Endometrium (tissue), 2 donors: ENCODE data around the gene GOLGA6A.
"Not testable (repeated sequence)": the region's sequence is repeated elsewhere in the genome, so short reads cannot be mapped to it uniquely, and the experiment has no call there.

Experiments used
- FAIRE-seq: peaks from 2 replicates; lab custom pipeline; 2012; peaks lifted over from hg19 to GRCh38; lab: Jason Lieb, UNC
- donor health status: control.
- donor health status: control.

The GOLGA6A gene

DNA sequence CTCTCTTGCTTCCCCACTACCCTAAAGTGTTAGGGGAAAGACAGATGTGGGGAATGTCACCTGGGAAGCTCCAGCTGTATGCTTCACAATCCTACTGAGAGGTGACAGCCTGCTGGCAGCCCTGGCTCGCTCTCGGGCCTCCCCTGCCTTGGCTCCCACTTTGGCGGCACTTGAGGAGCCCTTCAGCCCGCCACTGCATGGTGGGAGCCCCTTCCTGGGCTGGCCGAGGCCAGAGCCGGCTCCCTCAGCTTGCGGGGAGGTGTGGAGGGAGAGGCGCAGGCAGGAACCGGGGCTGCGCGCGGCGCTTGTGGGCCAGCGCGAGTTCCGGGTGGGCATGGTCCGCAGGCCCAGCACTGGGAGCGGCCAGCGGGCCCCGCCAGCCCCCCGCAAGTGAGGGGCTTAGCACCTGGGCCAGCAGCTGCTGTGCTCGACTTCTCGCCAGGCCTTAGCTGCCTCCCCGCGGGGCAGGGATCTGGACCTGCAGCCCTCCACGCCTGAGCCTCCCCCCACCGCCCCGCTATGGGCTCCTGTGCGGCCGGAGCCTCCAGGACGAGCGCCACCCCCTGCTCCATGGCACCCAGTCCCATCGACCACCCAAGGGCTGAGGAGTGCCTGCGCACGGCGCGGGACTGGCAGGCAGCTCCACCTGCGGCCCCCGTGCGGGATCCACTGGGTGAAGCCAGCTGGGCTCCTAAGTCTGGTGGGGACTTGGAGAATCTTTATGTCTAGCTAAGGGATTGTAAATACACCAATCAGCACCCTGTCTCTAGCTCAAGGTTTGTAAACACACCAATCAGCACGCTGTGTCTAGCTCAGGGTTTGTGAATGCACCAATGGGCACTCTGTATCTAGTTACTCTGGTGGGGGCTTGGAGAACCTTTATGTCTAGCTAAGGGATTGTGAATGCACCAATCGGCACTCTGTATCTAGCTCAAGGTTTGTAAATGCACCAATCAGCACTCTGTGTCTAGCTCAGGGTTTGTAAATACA, 29.8 kb downstream of the GOLGA6A start:
- FAIRE-seq: not testable (repeated sequence)

DNA sequence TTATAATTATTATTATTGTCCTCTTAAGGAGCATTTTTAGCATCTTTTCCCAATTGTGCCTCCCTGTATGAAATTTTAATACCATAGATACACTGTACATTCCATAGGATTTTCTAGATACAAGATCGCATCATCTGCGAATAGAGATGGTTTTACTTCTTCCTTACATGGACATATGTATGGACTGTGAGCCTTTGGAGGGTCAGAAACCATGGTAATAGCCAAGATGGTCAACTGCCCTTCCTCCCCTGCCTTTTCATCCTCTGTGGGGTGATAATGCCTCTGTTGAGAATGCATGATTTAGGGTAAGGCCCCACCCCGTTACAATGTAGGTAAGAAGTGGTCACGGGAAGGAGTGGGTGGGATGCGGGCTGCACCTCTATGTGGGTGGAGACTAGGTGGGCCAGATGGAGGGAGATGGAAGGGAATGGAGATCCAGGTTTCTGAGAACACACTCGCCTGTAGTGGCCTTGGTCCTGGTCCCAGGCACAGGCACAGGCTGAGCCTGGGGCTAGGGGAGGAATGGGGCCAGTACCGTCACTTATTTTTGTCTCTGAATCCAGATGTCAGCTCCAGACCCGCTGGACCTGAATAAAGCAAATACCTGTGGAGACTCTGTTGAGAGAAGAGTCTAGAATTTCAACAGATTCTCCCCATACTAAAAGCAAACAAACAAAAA, 31.7 kb downstream of the GOLGA6A start:
- no peak for FAIRE-seq

DNA sequence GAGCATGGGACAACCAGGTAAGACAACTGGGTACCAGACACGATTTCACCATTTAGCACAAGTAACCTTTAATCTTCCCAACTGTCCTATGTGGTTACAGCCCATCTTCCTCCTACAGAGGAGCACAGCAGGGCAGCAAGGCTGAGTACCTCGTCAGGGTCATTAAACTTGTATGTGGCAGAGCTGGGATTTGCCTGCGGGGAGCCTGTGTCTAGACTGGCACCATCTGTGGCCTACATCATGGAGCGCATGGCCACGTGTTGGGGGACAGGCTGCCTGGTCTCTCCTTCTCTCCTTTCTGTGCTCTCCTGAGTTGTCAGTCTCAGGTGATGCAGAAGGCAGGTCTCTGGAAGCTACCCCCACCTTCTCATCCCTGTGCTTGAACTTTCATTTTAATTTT, 32.2 kb downstream of the GOLGA6A start:
- FAIRE-seq: no peak

DNA sequence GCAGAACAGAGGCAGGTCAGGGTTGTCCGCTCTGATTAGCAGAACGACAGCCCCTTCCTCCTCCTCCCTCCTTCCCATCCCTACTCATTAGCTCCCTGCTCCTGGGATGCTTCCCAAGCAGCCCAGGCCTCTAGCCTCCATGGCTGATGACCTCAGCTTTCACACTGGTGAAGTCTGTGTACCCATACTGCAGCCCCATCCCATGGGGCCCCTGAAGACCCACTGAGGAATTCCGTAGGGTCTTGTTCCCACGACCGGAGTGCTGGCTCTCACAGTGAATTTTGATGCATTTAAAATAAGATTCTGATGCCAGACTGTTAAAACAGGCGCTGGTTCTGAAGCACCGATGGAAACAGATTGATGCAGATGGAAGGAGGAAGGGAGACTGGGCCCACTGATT, 36.1 kb downstream of the GOLGA6A start:
- no peak for FAIRE-seq

DNA sequence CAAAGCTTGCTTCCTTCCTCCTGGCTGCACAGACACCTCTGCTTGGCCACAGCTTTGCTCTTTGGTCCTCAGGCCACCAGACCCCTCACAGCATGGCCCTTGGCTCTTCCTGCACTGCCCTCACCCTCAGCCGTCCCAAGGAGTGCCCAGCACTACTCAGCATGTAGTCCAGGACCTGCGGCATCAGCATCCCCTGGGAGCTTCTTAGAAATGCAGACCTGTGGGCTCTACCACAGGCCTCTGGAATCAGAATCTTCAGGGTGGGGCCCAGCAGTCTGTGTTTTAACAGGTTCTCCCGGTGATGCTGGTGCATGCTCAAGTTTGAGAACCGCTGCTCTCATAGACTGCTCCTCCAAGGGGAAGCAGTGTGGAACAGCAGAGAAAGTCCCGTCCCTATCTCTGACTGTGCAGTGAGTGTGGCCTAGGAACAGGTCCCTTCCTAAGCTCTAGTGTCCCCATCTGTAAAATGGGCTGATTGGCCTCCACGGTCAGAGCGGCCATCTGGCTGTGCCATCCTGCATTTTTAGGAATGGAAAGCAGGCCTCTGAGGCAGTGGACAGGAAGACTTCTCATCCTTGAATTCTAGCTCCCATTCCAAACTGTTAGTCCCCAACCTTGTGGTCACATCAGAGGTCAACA, 36.6 kb downstream of the GOLGA6A start:
- no peak for FAIRE-seq

DNA sequence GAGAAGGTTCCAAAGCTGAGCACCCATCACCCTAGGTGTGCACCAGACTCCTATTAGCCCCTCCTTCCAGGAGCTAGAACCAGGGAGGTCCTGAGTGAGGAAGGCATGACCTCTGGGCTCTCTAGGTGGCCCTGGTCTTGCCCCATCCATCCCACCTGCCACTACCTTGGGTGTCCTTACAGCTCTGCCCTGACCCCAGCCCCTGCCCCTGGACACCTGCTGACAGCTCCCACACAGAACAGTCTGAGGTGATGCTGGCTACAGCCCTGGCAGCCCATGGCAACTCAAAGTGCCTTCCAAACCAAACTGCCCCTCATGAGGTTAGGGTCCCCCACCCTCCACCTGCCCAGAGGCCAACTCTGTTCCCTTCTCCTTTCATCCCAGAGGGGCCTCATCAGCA, 37.2 kb downstream of the GOLGA6A start:
- FAIRE-seq: no peak

DNA sequence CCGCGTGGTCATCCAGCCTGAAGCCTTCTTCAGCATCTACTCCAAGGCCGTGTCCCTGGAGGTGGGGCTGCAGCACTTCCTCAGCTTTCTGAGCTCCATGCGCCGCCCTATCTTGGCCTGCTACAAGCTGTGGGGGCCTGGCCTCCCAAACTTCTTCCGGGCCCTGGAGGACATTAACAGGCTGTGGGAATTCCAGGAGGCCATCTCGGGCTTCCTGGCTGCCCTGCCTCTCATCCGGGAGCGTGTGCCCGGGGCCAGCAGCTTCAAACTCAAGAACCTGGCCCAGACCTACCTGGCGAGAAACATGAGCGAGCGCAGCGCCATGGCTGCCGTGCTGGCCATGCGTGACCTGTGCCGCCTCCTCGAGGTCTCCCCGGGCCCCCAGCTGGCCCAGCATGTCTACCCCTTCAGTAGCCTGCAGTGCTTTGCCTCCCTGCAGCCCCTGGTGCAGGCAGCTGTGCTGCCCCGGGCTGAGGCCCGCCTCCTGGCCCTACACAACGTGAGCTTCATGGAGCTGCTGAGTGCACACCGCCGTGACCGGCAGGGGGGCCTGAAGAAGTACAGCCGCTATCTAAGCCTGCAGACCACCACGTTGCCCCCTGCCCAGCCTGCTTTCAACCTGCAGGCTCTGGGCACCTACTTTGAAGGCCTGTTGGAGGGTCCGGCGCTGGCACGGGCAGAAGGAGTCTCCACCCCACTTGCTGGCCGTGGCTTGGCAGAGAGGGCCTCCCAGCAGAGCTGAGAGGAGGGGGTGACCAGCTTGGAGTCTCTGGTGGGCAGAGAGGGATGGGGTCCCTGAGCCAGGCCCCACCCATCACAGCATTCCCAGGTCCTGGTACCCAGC, 37.9 kb downstream of the GOLGA6A start:
- FAIRE-seq: no peak

DNA sequence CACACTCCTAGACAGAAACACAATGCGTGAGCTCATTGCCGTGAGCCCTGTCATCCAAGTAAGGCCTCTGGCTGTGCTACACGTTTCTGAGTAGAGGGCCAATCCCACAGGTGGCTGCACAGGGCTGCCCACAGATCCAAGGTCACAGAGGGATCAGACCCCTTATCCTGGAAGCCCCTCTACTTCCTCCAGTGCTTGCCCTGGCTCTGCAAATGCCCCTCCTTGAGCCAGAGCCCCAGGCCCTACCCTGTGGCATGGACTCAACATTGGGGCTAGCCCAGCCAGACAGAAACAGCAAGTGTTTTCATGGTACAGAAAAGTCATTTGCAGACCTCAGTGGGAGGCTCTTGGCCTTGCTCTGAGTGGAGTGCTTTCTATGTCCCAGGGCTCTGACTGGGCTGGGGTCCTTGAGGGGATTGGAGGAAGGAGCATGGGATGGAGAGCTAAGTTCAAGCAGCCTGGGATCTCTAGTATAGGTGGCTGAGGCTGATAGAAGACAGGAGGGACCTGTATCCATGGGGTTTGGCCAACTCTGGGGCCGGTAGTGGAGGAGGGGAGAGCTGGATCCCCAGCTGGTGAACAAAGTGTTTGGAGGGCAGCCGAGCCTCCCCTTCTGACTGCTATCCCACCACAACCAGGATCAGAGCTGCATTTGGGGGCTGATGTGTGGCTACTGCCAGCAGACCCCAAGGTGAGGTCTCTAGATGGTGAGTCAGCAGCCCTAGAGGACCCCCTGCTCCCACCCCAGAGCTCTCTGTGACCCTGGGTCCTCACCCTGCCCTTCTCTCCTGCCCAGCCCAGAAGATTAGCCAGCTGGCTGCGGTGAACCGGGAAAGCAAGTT, 38.7 kb downstream of the GOLGA6A start:
- FAIRE-seq: no peak

DNA sequence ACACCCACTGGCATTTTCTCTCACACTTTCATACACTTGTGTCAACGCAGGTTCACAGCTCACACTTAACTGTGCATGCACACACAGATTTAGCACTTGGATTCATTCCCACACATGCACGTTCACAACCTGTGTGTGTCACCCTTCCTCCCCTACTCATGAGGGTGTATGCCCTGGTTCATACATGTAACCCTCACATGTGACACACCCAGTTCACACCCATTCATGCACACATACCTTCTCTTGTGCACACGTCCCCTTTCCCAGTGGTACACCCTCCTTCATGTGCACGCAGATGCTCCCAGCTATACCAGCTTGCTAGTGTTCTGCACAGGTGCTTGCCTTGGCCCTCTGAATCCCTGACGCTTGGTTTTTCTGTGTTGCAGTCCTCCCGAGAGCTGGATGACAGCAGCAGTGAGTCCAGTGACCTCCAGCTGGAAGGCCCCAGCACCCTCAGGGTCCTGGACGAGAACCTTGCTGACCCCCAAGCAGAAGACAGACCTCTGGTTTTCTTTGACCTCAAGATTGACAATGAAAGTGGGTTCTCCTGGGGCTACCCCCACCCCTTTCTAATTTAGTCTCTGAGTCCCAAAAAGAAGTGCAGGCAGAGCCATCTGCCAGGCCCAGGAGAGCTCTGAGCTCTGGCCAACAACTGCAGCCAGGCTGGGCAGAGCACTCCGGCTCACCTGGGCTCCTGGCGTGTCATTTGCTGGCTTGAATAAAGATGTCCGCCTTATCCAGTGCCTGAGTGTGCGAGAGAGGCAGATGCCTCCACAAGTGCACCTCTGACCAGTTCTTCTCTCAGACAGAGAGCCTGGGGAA, 39.5 kb downstream of the GOLGA6A start:
- no peak for FAIRE-seq

DNA sequence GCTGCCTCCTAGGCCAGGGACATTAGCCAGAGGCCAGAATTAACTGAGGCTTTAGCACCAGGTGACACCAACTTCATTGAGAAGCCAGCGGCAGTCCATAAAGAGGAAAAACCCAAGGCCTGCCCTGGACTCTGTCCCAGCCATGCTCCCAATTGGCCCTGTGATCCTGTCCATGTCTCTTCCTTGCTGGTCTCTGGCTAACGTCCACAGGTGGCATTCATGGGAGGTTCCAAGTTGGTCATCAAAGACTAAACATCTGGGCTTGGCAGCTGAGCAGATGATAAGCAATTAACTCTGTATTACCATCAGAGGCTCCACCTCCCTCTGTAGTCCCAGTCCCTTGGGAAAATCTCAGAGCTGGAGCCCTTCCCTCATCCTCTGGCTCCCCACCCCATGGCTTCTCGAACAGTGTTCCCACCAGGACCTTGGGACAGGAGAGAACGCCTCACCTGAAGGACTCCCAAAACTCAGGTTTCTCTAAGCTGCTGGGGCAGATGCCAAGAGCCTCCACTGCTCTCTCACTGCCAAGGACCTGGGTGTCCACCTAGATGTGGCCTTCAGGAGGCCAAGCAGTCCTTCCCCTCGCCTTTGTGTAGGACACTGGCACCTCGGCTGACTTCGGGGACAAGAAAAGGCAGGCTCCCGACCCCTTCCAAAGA, 40.4 kb downstream of the GOLGA6A start:
- FAIRE-seq: no peak

DNA sequence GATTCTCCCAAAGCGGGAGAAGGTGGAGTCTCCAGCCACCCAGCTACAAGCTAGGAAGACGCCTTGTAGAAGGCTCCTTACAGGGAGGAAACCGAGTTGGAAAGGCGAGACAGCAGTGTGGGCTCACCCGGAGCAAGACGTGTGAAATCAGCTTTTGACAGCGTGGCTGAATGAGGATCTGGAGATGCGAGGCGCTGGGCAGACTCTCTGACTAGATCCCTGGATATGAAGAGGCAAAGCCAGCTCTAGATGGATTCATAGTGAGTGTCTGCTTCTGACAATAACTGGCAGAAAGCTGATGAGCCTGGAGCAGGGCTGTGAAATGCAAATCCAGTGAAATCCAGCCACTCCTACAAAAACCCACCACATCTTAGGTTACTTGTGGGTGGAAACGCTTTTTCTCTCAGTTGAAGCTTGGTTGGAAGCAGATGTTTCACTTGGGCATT, 41.0 kb downstream of the GOLGA6A start:
- no peak for FAIRE-seq

DNA sequence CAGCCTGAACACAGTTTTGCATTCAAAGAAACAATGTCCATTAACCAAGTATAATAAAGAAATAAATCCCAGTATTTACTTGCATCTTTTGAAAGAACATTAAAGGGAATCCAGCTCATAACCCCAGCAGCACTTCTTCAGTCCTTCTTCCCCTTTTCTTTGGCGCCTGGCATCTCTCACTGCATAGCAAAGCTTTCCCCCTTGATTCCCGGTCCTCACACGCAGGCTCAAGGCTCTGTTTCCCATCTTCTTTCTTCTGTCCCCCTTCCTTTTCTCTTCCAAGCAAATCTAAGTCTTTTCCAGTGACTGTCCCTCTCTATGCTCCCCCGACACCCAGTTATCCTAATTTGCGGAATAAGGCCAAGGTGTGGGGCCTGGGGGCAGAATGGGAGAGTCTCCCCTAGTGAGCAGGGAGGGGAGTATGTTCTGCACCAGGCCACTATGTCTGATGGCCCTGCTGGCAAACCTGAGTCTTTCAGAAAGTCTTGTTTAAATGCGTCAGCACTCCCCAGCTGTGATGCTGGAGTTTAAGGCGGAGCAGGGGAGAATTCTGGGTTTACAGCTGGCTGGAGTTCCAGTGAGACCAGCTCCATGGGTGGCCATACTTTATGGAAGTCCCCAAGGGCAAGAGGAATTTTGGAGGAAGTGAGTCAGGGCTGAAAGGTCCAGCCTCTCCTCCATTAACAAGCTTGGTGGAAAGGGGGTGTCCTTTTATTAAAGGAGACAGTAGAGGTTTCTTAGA, 42.1 kb downstream of the GOLGA6A start:
- FAIRE-seq: peak; percentile 63

DNA sequence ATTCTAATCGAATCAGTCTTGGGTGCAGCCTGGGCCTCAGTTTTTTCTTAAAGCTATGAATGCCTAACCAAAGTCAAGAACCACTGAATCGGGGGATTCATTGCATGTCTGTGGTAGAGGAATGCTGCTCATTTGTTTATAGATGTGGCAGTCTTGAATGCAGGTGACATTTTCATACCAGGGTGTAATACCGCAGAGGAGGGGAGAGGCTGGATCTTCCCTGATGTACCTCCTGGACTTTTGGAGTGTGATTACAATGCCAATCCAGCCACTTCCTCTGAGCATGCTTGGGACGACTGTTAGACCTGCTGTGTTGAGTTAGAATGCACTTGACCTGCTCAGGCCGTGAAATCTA, 42.7 kb downstream of the GOLGA6A start:
- no peak for FAIRE-seq

DNA sequence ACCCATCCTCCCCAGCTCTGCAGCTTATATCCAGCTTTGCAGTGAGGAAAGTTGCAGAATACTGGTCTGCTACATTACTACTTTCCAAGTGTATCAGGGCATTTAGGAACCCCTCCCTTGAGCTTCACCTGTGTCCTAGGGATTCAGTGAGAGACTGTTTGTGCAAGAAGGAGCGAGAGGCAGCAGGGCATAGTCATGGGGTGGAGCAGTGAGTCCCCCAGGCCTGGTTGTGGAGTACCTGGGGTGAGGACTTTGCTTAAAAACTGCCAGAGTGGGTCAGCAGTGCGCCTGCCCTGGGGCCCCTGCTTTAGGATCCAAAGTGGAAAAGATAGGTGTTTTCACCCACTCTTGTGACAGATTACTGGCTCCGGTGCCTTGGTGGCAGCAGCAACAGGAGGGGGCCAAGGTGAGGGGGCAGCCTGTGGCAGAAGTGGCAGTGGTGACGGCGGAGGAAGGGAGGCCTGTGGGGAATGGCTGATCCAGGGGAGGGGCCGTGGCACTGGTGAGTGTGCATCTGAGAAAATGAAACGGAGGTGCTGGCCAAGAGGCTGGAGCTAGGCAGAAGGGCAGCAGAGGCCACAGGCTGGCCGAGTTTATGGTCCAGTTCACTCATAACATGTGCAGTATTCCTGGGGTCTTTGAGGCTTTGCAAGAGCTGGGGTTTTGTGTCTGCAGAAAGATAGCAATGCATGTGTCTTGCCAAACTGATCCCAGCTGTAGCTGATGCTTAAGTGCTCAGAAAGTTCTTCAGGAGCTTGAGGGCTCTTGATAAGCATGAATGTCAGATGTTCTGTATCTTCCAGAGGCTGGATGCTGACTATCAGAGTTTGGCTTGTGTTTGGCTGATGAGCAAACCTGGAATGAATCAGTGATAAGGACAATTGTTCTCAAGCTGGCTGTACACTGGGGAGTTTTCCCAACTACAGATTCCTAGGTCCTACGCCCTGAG, 43.4 kb downstream of the GOLGA6A start:
- no peak for FAIRE-seq

DNA sequence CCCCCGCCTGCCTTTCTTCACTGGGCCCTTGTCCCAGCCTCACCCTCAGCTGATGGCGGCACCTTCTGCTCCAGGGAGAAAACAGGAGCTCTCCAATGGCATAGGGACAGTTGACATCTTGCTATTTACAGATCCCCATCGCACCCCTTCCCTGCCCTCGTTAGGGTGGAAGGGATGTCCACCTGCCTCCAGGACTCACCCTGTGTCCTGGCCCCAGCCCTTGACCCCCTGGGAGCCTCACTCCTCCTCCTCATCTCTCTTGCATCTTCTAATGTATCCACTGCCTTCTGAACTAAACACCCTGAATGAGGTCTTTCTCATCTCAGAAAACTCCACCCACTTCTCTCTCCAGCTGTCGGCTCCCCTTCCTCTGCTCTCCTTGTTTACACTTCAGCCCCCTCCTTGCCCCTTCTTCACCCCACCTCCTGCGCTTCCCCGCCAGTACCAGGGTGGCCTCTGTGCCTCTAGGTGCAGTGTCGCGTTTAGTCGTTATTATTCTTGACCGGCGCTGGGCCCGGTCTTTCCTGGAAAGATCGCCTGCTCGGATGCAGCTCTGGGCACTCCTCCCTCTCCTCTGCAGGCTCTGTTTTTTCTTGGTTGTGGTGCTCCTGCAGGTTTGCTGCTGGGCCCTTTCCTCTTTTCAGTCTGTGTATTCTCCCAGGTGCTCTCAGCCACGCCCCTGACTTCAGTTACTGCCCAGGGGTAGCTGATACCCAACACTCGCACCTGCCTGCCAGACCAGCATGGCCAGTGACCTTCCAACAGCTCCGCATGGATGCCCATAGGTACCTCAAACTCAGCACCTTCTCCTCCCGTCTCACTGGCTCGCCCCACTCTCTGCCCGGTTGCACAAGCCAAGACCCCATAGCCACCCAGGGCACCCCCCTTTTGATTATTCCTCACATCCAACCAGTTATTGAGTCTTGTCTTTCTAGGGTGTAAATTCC, 44.9 kb downstream of the GOLGA6A start:
- FAIRE-seq: no peak
